HG03460 (cell line): ENCODE results near the gene HAUS6.
"Not testable (repeated sequence)": the region's sequence is repeated elsewhere in the genome, so short reads cannot be mapped to it uniquely, and the experiment has no call there.

Source experiments
- ATAC-seq: cut with Tn5 transposase; IDR thresholded peaks from one replicate; pipeline ENCODE4 v1.9.1; 2021; ENCODE audit not compliant: unreplicated experiment

Gene HAUS6

DNA sequence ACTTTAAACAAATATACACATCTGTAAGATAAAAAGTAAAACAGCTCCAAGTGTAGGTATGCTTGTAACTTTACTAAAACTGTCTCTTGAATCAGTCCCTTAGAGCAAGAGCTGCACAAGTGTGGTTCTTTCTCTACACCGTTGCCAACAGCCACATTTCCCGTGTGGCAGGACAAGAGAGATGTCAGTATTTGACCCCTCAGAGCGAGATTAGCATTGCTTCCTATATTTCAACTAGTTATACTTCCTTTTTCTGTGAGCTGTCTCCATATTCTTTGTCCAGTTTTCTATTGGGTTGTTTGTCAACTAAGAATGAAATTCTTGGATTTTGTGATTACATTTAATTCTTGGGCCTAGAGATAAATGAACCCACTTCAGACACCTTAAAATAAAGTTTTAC is 16.5 kb upstream of the HAUS6 start:
- no peak for ATAC-seq

DNA sequence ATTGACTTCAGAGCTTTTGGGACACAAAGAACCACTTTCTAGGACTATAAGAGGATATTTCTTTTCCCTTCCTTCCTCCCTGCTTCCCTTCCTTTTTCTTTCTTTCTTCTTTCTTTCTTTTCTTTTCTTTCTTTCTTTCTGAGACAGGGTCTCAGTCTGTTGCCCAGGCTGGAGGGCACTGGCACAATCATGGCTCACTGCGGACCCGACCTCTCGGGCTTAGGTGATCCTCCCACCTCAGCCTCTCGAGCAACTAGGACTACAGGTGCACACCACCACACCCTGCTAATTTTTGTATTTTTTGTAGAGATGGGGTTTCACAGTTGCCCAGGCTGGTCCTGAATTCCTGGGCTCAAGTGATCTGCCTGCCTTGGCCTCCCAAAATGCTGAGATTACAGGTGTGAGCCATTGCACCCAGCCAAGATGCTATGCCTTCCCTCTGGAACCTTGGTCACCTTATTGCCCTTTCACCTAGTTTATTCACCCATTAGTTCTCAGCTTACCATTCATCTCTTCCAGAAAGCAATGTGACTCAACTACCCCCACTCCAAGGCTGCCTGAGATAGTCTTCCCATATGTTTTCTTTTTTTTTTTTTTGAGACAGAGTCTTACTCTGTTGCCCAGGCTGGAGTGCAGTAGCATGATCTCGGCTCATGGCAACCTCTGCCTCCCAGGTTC is 14.5 kb upstream of the HAUS6 start:
- no peak for ATAC-seq

DNA sequence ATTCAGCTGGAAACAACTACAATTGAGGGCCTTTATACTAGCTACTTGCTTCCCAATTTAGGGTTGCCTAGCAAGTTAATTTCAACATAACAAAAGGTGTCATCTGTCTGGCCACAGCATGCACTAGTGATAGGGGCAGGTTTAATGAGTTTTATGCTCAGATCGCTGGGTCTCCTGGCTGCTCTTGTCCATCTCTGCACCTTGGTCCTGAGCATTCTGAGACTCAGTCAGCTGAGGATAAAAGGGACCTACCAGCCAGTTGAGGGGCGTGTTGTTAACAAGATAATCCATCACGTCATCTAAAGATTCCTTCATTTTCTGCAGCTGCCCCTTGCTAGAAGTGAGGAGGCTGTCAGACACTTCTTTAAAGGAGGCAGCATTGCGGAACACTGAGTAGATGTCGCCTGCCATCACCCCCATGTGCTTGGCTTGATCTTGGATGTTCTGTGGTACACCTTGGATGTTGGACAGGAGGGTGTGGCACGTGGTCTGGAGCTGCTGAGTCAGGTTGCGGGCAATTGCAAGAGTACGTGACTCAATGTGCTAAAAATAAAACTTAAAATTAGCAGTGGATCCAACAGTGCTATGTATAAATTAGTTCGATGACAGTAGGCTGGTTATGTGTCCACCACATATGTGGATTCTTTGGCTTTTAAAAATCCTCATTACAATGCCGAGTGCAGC is 13.5 kb upstream of the HAUS6 start:
- no peak for ATAC-seq

DNA sequence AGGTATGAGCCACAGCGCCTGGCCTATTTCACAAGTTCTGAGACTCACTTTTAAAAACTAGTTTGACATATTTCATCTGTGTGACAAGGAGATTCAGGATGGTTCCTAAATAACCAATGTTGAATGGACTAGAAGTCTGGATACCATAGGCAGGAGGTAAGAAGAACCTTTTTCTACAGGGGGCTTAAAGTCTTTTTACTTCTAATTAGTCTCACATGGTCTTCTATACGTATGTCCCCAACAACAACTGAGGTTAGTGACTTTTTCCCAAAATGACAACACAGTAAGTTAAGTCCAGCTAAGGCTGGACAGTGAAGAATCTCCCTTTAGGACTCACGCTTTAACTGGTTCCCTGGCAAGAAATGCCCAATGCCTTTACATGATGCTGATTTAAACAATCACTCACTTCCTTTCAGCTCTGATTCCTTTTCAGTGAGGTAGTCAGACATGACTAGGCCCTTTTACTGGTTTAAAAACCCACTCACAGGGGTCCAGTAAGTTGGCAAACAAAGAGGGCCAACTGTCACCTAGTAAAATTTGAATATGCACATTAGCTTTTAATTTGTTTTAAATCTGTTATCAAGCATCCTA is 12.1 kb upstream of the HAUS6 start:
- no peak for ATAC-seq

DNA sequence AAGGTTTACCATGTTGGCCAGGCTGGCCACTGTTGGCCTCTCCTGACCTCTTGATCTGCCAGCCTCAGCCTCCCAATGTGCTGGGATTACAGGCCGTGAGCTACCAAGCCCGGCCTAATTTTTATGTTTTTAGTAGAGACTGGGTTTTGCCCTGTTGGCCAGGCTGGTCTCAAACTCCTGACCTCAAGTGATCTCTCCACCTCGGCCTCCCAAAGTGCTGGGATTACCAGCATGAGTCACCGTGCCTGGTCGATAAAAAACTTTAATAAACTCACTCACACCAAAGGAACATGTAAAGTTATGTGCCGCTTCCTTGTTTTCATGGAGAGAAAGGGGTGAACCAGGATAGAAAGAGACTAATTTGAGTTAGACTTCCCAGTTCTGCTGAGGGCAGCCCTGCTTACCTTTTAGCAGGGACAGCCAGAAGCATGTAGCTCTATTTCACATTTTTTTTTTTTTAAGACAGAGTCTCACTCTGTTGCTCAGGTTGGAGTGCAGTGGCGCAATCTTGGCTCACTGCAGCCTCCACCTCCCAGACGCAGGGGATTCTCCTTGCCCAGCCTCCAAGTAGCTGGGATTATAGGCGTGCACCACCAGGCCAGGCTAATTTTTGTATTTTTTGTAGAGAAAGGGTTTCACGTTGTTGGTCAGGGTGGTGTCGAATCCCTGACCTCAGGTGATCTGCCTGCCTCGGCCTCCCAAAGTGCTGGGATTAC is 11.4 kb upstream of the HAUS6 start:
- ATAC-seq, result no peak

DNA sequence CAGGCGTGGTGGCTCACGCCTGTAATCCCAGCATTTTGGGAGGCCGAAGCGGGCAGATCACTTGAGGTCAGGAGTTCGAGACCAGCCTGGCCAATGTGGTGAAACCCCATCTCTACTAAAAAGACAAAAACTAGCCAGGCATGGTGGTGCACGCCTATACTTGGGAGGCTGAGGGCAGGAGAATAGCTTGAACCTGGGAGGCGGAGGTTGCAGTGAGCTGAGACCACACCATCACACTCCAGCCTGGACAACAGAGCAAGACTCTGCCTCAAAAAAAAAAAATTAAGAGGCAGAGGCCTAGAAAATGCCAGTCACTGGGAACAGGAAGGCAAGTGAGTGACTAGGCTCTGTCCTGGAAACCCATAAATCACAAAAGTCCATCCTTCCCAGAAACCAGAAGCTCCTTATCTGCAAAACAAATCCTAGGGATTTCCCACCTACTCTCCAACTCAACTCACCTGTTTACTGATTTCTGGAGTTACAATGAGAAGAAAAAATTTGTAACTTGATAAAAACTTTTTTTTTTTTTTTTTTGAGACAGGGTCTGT is 10.4 kb upstream of the HAUS6 start:
- ATAC-seq, result not testable (repeated sequence)

DNA sequence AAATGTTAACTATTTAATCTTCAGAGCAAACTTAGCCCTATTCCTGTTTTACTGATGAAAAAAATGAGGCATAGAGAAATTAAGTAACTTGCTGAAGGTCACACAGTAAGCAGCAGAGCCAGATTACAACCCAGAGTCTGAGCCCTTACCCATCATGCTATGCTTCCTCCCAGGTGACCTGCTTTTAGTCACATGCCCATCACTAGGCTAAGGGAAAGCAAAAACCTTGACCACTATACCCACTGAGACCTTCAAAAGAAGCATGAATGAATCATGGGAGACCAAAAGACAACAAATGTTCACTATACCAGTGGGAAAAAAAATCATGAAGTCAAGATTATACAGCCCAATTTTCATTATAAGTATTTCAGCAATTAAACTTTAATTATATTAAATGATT is 5.3 kb upstream of the HAUS6 start:
- ATAC-seq, result no peak

DNA sequence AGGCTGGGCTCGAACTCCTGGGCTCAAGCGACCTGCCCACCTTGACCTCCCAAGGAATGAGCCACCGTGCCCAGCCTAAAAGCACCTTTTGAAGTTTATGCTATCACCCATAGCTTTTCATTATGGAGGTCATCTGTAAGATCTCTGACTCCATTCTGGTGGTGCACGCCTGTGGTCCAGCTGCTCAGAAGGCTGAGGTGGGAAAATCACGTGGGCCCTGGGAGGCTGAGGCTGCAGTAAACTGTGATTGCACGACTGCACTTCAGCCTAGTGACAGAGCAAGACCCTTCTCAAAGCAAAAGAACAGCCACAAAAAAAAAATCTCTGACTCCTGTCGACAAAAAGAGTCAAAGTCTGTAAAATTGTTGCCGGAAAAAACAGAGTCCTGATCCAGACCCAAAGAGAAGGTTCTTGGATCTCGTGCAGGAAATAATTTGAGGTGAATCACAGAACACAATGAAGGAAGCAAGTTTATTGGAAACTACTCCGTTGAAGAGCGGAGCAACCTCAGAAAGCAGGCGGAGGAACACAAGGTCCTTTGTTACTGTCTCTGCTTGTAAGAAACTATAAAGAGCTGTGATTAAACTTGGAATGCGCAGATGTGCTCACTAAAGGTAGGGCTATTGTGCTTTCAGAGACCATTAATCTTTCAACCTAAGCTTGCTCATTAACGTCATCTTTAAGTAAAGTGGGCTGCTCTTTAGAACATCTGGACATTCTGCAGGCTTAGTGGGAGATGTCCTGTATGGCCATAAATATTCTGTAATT is 2.0 kb upstream of the HAUS6 start:
- no peak for ATAC-seq

DNA sequence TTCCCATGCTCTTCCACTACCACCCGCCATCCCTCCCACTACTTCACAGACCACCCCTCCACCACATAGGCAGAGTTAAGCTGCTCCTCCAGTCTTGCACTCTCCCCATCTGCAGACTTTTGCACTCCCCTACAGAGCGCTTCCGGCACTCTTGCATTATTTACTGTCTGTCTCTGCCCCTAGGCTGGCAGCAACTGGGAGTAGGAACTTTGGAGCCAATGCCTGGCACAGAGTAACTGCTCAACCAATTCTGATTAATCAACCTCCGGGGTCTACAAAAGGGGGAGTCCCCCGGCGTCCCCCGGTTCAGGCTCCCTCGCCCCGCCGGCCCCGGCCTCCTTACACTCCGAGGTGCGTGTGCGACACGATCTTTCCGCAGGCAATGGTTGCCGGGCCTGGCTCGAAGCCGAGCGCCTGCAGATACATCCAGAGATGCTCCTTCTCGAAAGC is 498 bp downstream of the HAUS6 start:
- peak; percentile 35 for ATAC-seq

DNA sequence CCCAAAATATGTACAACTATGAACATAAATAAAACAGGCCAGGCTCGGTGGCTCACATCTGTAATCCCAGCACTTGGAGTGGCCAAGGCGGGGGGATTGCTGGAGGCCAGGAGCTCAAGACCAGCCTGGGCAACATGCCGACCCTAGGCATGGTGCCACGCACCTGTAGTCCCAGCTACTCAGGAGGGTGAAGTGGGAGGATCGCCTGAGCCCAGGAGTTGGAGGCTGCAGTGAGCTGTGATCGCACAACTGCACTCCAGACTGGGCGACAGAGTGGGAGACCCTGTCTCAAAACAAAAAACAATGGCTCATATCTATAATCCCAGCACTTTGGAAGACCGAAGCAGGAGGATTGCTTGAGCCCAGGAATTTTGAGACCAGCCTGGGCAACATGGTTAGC is 1.5 kb downstream of the HAUS6 start:
- ATAC-seq, result no peak

DNA sequence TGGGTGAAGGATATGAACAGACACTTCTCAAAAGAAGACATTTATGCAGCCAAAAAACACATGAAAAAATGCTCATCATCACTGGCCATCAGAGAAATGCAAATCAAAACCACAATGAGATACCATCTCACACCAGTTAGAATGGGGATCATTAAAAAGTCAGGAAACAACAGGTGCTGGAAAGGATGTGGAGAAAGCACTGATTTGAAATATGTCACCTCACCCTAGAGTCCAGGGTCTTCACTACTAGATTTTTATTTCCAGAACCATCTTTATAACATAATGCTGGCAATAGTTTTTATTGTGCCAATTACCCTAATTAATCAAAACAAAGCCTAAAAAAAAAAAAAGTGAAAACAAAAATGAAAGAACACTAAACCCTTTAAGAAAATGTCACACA is 5.3 kb downstream of the HAUS6 start:
- ATAC-seq, result not testable (repeated sequence)

DNA sequence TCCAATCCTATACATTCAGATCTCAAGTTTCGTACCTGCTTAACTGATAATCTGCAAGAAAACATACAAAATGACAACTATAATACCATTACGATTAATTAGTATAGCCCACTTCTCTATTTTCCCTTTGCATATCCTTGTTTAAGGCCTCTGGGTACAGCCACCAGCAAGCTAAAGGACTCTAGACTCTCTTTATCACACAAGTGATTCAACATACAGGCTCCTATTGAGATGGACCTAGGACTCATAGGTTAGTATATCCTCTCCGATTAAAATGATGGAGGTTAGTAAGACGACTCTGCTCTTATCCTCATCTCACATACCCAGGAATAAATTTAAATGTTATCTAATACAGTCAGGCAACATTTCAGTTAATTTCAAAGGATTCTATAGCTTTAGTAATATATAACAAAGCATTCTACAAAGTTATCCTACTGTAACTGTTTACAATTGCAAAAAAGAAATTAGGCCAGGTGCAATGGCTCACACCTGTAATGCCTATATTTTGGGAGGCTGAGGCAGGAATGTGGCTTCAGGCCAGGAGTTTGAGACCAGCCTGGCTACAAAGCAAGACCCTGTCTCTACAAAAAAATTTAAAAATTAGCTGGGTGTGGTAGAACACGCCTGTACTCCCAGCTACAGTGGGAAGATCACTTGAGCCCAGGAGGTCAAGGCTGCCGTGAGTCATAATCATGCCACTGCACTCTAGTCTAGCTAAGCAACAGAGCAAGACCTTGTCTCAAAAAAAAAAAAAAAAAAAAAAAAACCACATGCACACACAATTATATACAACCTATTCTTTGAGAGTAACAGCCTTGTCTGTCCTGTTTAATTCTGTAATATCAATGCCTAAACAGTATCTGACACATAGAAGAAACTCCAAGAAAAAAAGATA is 15.4 kb downstream of the HAUS6 start:
- no peak for ATAC-seq

DNA sequence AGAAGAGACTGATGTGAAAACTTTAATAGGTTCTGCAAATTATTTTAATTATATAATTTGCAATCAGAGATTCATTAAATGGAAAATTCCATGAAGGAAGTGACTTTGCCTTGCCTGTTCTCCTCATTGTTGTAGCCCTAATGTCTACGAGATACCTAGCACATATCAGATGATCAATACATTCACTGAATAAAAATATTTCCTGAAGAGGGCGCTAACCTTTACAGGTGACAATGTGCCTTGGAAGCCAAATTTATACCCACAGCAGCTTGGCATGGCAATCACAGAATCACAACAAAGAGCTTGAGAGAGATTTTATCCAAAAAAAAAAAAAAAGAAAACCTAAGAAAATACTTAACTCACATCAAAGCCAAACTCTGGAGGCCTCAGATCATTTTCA is 17.4 kb downstream of the HAUS6 start:
- ATAC-seq, result no peak

DNA sequence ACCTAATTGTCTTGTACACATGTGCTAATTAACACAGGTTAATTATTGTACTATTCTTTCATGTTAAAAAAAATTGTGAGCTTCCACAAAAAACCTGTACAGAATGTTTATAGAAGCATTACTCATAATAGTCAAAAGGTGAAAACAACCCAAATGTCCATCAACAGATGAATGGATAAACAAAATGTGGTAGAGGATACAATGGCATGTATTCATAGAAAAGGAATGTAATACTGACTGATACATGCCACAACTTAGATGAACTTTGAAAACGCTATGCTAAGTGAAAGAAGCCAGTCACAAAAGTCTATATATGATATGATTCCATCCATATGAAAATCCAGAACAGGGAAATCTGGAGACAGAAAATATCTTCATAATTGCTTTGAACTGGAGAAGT is 27.9 kb downstream of the HAUS6 start:
- ATAC-seq, result no peak

DNA sequence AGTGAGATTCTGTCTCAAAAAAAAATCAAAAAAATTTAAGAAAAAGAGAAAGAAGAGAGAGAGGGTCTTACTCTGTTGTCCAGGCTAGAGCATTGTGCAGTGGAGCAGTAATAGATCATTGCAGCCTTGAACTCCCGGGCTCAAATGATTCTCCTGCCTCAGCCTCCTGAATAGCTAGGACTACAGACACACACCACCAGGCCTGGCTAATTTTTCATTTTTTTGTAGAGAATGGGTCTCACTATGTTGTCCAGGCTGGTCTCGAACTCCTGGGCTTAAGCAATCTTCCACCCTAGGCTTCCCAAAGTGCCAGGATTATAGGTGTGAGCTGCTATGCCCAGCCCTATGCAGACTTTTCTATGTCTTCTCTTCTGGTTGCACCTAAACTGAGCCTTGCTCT is 28.5 kb downstream of the HAUS6 start:
- ATAC-seq, result no peak

DNA sequence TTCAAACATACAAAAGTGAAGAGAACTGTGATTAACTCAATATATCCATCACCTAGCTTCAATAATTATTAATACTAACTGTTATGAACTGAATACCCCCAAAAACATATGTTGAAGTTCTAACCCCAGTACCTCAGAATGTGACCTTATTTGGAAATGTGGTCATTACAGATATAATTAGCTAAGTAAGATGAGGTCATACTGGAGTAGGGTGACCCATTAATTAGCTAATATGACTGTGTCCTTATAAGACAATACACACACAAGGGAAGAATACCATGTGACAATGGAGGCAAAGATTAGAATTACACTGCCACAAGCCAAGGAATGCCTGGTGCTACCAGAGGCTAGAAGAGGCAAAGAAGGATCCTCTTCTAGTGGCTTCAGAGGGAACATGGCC is 45.7 kb downstream of the HAUS6 start:
- no peak for ATAC-seq

DNA sequence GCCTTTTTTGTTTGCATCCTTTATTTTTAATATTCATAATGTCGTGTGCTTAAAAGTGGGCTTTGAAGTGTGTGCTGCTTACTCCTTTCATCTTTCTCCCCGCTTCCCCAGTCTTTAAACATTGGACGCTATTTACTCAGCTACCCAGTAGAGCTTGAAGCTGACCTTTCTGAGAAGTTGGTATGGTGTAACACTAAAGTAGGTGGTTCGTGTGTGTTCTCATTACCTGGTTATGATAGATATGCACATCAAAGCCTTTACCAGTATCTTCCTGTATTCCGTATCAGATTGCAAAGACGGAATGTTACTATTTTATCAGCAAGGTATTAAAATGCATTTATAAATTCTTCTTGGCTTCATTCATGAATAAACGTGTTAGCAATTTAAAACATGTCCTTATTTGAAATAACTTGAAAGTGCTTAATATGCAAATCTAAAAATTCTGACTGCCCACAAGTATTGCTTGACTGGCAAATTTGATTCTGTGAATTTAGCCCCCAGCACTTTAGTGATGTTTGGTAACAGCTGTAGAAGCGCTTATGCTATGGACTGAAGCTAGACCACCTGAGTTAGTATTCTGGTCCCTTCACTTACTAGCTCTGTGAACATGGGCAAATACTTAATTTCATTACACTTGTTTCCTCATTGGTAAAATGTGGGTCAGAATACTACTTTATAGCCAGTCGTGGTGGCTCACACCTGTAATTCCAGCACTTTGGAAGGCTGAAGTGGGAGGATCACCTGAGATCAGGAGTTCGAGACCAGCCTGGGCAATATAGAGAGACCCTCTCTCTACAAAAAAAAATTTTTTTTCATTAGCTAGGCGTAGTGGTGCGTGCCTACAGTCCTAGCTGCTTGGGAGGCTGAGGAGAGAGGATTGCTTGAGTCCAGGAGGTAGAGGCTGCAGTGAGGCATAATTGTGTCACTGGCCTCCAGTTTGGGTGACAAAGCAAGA is 51.8 kb downstream of the HAUS6 start:
- no peak for ATAC-seq

DNA sequence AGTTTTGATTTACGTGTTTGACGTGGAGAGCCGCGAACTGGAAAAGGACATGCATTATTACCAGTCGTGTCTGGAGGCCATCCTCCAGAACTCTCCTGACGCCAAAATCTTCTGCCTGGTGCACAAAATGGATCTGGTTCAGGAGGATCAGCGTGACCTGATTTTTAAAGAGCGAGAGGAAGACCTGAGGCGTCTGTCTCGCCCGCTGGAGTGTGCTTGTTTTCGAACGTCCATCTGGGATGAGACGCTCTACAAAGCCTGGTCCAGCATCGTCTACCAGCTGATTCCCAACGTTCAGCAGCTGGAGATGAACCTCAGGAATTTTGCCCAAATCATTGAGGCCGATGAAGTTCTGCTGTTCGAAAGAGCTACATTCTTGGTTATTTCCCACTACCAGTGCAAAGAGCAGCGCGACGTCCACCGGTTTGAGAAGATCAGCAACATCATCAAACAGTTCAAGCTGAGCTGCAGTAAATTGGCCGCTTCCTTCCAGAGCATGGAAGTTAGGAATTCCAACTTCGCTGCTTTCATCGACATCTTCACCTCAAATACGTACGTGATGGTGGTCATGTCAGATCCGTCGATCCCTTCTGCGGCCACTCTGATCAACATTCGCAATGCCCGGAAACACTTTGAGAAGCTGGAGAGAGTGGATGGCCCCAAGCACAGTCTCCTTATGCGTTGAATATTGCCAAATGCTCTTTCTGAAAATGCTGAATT is 52.6 kb downstream of the HAUS6 start:
- ATAC-seq, result no peak
